GM21526 (cell line): ENCODE results near the gene CTSD.

Experiments used
- ATAC-seq: cut with Tn5 transposase; IDR thresholded peaks from one replicate; pipeline ENCODE4 v1.9.1; 2021; ENCODE audit warnings: moderate library complexity; ENCODE audit not compliant: unreplicated experiment, low FRiP score

Gene CTSD

DNA sequence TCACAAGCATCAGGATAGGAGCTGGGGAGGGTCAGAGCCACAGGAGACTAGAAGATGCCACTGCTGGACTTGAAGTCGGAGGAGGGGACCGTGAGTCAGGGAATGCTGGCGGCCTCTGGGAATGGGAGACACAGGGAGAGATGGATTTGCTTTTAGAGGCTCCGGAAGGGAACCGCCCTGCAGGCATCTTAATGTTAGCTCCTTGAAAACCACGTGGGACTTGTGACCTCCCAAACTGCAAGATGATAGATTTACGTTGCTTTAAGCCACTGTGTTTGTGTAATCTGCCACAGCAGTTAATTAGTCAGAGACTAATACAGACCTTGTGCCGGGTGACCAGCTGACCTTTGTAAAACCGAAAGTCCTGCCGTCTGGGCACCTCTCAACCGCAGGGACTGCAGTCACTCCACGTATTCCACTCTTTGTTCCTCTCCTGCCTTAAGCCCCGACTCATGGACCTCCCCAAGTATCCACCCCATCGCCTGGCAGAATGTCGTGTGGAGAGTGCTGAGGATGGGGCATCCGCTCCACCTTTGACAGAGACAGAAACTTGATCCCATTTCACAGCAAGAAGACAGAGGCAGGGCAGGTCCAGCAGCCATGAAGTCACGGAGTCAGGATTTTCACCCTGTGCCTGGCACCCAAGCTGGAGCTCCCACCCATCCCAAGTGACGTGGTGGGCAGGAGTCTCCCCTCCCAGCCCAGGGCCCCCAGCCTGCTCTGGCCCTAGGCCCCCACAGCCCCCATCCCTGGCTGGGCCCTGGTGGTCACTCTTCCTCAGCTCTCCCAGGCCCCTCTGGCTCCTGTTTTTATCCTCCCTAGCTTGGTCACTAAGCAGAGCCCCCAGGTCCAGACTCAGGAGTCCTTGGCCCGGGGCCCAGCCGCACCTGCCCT is 19.4 kb upstream of the CTSD start:
- ATAC-seq, result no peak

DNA sequence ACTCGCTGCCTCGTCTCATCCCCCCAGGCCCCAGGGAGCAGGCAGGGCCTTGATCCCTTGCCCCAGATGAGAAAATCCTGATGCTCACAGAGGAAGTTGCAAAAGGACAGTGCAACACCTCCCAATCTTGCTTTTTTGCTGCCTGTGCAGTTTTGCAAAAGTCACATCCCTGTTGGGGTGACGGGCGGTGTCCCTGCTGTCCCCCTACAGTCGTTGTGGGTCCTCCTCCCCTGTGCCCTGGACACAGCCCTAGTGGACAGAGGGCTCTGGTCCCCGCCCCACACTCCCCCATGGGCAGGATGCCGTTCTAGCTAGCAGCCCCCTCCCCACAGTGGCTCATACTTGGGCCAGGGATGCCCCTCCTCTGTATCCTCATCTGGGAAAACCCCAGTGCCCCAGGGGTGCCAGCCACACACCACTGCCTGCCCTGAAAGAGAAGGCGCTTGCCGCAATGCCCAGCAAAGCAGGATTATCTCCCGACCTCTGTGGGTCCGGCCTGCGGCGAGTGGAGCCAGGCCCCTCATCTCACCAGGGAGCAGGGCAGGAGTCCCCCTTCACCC is 18.4 kb upstream of the CTSD start:
- no peak for ATAC-seq

- ATAC-seq, result no peak
These were observed 17.9 kb upstream of the CTSD start for GRCh38 chr11:1781593-1781975.

- ATAC-seq, result no peak
These were observed 17.2 kb upstream of the CTSD start for GRCh38 chr11:1780700-1781592.

GRCh38 chr11:1779806-1780699 is 16.3 kb upstream of the CTSD start:
- no peak for ATAC-seq

DNA sequence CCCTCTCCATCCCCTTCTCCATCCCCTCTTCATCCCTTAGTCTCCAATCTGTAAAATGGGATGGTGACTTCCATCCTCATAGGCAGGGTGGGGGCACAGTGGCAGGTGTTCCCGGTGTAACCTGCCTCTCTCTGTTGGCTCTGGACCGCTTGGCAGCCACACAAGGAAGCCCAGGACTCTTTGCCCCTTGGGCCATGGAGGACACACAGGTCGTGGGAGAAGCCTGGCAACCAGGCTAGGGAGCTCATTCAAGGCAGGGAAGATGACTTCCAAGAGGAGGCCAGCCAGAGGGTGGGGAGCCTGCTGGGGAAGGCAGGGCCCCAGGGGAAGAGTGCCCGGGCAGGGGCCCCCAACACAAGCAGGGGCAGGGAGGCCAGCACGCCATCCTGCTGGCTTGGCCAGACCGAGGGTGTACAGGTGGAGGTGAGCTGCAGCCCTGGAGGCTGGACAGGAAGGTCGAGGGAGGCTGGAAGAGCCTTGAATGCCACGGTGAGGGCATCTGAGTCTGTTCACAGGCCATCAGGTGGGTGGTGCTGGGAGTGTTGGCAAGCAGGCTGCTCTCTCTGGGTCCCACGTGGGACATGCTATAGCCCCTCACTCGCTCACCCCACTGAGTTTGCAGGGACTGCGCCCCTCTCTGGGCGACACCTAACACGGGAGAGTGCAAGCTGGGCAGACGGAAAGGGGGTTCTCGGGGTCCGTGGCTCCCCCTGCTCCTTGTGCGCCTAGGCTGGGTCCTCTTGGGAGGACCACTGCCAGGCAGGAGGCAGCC is 15.5 kb upstream of the CTSD start:
- ATAC-seq, result no peak

- ATAC-seq, result no peak
These were observed 14.6 kb upstream of the CTSD start for GRCh38 chr11:1778141-1778911.

DNA sequence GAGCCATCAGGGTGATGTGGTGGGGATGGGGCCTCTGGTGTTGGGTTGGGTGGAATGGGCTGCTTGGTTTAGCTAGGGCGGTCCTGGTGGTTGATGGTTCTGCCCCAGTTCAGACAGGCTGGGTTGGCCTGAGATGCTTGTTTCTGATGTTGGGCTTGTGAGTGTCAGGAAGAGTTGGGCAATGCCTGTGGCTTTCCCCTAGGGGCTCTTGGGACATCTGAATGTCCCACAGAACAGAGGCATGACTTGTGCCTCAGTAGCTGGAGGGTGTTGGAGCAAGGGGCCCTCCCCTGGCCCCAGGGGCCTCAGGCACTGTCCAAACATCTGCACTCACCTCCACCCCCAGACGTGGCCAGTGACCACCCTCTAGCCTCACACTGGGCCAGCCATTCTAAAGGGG is 14.0 kb upstream of the CTSD start:
- ATAC-seq, result no peak

DNA sequence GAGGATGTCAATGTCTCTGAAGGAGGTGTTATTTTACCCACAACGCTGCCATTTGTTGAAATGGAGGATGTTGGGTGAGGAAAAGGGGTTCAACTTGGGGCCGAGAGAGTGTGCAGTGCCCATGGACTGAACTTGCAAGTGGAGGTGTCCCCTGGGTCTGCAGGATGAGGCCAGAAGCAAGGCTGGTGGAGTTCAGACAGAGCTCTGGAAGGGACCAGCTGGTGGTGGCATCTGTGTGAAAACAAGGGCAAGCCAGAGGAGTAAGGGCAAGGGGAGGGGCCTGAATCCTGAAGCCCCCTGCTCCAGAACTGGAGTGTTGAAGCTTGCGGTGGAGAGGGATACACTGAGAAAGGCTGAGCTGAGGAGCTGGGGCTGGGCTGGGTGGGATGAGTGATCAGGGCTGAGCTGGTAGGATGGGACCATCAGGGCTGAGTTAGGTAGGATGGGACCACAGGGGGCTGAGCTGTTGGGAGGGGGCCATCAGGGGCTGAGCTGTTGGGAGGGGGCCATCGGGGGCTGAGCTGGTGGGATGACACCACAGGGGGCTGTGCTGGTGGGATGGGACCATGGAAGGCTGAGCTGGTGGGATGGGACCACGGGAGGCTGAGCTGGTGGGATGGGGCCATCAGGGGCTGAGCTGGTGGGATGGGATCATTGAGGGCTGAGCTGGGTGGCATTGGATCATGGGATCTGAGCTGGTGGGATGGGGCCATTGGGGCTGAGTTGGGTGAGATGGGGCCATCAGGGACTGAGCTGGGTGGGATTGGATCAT is 13.4 kb upstream of the CTSD start:
- ATAC-seq, result no peak

GRCh38 chr11:1776331-1776851 is 12.7 kb upstream of the CTSD start:
- ATAC-seq, result no peak

GRCh38 chr11:1774886-1775285 is 11.2 kb upstream of the CTSD start:
- ATAC-seq, result no peak

- ATAC-seq, result no peak
These were observed 10.3 kb upstream of the CTSD start for GRCh38 chr11:1773994-1774550.

GRCh38 chr11:1773131-1773993 is 9.6 kb upstream of the CTSD start:
- ATAC-seq, result no peak

- ATAC-seq, result no peak
These were observed 8.8 kb upstream of the CTSD start for GRCh38 chr11:1772270-1773130.

- ATAC-seq, result no peak
These were observed 8.0 kb upstream of the CTSD start for GRCh38 chr11:1771700-1772099.

- no peak for ATAC-seq
These were observed 7.5 kb upstream of the CTSD start for GRCh38 chr11:1771273-1771672.
